Ovary (tissue), 3 donors: ENCODE results near the gene SMYD5.
"Not testable (repeated sequence)": the region's sequence is repeated elsewhere in the genome, so short reads cannot be mapped to it uniquely, and the experiment has no call there.

ENCODE experiments used
- EP300 ChIP-seq: sonication (generic); formaldehyde crosslinking; IDR thresholded peaks from one replicate; pipeline ENCODE4 v1.6.1; 2017; ENCODE audit warnings: antibody characterized with exemption
- POLR2A ChIP-seq: fragments of 450-650 bp; IDR thresholded peaks from one replicate; pipeline ENCODE4 v1.6.1; 2017; ENCODE audit warnings: antibody characterized with exemption, mild to moderate bottlenecking, moderate library complexity
- TF ChIP-seq, protein P1 (sequence below), 3 donors: fragments of 450-650 bp in 2 of 3; fragments of 200-600 bp in 1 of 3; IDR thresholded peaks; one replicate each; pipeline versions ENCODE4 v1.5.1 to v1.8.0; 2016 to 2022; ENCODE audit warnings: antibody characterized with exemption in 3 of 3, mild to moderate bottlenecking in 1 of 3
- donor health status: DM: no; HTN: no; CAD: no.

- TF ChIP-seq, protein P1, sequence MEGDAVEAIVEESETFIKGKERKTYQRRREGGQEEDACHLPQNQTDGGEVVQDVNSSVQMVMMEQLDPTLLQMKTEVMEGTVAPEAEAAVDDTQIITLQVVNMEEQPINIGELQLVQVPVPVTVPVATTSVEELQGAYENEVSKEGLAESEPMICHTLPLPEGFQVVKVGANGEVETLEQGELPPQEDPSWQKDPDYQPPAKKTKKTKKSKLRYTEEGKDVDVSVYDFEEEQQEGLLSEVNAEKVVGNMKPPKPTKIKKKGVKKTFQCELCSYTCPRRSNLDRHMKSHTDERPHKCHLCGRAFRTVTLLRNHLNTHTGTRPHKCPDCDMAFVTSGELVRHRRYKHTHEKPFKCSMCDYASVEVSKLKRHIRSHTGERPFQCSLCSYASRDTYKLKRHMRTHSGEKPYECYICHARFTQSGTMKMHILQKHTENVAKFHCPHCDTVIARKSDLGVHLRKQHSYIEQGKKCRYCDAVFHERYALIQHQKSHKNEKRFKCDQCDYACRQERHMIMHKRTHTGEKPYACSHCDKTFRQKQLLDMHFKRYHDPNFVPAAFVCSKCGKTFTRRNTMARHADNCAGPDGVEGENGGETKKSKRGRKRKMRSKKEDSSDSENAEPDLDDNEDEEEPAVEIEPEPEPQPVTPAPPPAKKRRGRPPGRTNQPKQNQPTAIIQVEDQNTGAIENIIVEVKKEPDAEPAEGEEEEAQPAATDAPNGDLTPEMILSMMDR (IDR thresholded peaks at IDR 0.05), result not testable (repeated sequence)
- TF ChIP-seq POLR2A, EP300: not testable (repeated sequence)
Measured at GRCh38 chr2:73165978-73166377, 48.1 kb upstream of the SMYD5 start.
